ENCODE measurements around the gene NCOA3. TPM values are rescaled to one million over a fixed set of nuclear protein-coding genes. Genes with fewer than 3 reads are reported as not detected.
A peak's percentile ranks its signal among the peaks of the same experiment; 100 is the strongest.

NCOA3 gene
- total RNA-seq, 1 experiment from 2014 or later: 31.1 TPM

DNA sequence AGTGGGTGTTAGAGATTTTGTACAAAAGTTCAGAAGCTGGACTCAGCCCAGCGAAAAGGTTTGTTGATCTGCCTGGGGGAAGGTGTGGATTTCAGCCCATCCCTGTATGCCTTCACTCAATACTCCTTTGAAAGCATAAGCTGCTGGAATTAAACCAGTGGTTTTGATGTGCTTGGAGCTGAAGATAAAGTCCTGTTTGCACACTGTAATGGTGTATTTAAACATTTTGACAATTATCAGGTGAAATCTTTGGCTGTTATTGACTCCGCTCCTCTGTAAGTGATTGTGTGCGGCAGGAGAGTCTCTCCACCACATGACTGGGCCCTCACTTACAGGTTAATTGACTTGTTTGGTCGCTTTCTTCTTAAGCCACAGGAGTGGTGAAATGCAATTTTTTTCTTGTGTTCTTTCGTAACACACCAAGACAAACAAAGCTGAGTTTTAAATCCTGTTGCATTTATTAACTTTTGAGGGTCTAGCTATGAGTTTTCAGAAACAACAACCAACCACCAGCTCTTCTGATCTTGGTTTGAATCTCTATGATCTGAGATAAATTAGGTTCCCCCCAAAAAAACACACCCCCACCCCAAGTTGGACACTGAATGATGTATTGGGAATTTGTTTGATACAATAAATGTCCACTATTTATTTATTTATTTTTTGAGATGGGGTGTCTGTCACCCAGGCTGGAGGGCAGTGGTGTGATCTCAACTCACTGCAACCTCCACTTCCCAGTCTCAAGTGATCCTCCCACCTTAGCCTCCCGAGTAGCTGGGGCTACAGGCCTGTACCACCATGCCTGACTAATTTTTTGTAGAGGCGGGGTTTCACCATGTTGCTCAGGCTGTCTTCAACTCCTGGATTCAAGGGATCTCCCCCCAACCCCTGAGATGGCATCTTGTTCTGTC is 46.3 kb upstream of the NCOA3 start:
- ATAC-seq (no peak), DNase-seq (peak; percentile 32)
- H3K4me1 ChIP-seq (ENCODE audit: insufficient read depth, low read length): peaks cover 45% of the 10 kb centered on the region
- H3K9ac ChIP-seq (ENCODE audit: low read length): no peak overlapping the region
- no peak overlapping the region for H2AFZ ChIP-seq (ENCODE audit: low read length)
- CTCF ChIA-PET: no interaction called here
- POLR2A ChIA-PET (ENCODE audit: unreplicated experiment): interaction anchor here (0.6 kb wide), 1 partner anchor 62 kb away, joined by 3 read pairs; no protein-coding TSS in a partner anchor
- H3K9me3 ChIP-seq (ENCODE audit: low read length): no peaks in the 10 kb centered on the region
- H3K27me3 ChIP-seq (ENCODE audit: low read length): no peaks in the 10 kb centered on the region
- intact Hi-C loops (cut with micrococcal nuclease): no loop called here
- no peak overlapping the region for H3K4me3 ChIP-seq (ENCODE audit: low read length)
- H4K20me1 ChIP-seq (ENCODE audit: low read length): no peaks in the 10 kb centered on the region
- H3K36me3 ChIP-seq (ENCODE audit: low read depth, low read length): no peaks in the 10 kb centered on the region
- peaks cover 10% of the 10 kb centered on the region for H3F3A ChIP-seq (ENCODE audit: low read length, unreplicated experiment)
- BruUV-seq (replicated peaks): no TSS peak
- no peaks in the 10 kb centered on the region for H3K79me2 ChIP-seq (ENCODE audit: low read length)
- H3K9me2 ChIP-seq (replicated peaks; ENCODE audit: low read length): no peaks in the 10 kb centered on the region
- TF ChIP-seq CTCF (conservative IDR thresholded peaks at IDR 0.05; ENCODE audit: low read depth, low read length) (no peak), EZH2 (IDR thresholded peaks at IDR 0.05; ENCODE audit: low read length, unreplicated experiment) (no peak), EZH2phosphoT487 (IDR thresholded peaks at IDR 0.05; ENCODE audit: borderline replicate concordance, low read length) (no peak)
- no peak overlapping the region for H3K4me2 ChIP-seq (ENCODE audit: low read length)
- peak overlapping the region; percentile 90 for H3K27ac ChIP-seq (ENCODE audit: low read length)

GRCh38 chr20:47456041-47456537 is 45.6 kb upstream of the NCOA3 start:
- BruUV-seq (replicated peaks): no TSS peak
- no peaks in the 10 kb centered on the region for H4K20me1 ChIP-seq (ENCODE audit: low read length)
- intact Hi-C loops (cut with micrococcal nuclease): no loop called here
- no peak for TF ChIP-seq EZH2phosphoT487 (IDR thresholded peaks at IDR 0.05; ENCODE audit: borderline replicate concordance, low read length)
- TF ChIP-seq CTCF (conservative IDR thresholded peaks at IDR 0.05; ENCODE audit: low read depth, low read length): no peak
- no peak for TF ChIP-seq EZH2 (IDR thresholded peaks at IDR 0.05; ENCODE audit: low read length, unreplicated experiment)
- ChIA-PET CTCF (interaction anchor here (0.7 kb wide), 1 partner anchor 165 kb away, joined by 6 read pairs; no protein-coding TSS in a partner anchor), POLR2A (ENCODE audit: unreplicated experiment) (interaction anchor here (0.6 kb wide), 1 partner anchor 63 kb away, joined by 3 read pairs; no protein-coding TSS in a partner anchor)
- no peak for DNase-seq
- H3K4me2 ChIP-seq (ENCODE audit: low read length): no peak overlapping the region
- no peaks in the 10 kb centered on the region for H3K79me2 ChIP-seq (ENCODE audit: low read length)
- H3F3A ChIP-seq (ENCODE audit: low read length, unreplicated experiment): peaks cover 10% of the 10 kb centered on the region
- no peak overlapping the region for H3K9ac ChIP-seq (ENCODE audit: low read length)
- H3K4me1 ChIP-seq (ENCODE audit: insufficient read depth, low read length): peaks cover 45% of the 10 kb centered on the region
- H3K36me3 ChIP-seq (ENCODE audit: low read depth, low read length): no peaks in the 10 kb centered on the region
- no peaks in the 10 kb centered on the region for H3K27me3 ChIP-seq (ENCODE audit: low read length)
- ATAC-seq: no peak
- H3K9me3 ChIP-seq (ENCODE audit: low read length): no peaks in the 10 kb centered on the region
- H3K9me2 ChIP-seq (replicated peaks; ENCODE audit: low read length): no peaks in the 10 kb centered on the region
- H3K27ac ChIP-seq (ENCODE audit: low read length): no peak overlapping the region
- H3K4me3 ChIP-seq (ENCODE audit: low read length): no peak overlapping the region
- no peak overlapping the region for H2AFZ ChIP-seq (ENCODE audit: low read length)
